HG02840 (cell line): Measurements from ENCODE around the gene RFC1.
"Not testable (repeated sequence)": the region's sequence is repeated elsewhere in the genome, so short reads cannot be mapped to it uniquely, and the experiment has no call there.

Source experiments
- ATAC-seq: cut with Tn5 transposase; IDR thresholded peaks from one replicate; pipeline ENCODE4 v1.9.1; 2021; ENCODE audit warnings: mild to moderate bottlenecking, moderate library complexity, moderate number of reproducible peaks; ENCODE audit not compliant: unreplicated experiment, low FRiP score

The RFC1 gene, protein sequence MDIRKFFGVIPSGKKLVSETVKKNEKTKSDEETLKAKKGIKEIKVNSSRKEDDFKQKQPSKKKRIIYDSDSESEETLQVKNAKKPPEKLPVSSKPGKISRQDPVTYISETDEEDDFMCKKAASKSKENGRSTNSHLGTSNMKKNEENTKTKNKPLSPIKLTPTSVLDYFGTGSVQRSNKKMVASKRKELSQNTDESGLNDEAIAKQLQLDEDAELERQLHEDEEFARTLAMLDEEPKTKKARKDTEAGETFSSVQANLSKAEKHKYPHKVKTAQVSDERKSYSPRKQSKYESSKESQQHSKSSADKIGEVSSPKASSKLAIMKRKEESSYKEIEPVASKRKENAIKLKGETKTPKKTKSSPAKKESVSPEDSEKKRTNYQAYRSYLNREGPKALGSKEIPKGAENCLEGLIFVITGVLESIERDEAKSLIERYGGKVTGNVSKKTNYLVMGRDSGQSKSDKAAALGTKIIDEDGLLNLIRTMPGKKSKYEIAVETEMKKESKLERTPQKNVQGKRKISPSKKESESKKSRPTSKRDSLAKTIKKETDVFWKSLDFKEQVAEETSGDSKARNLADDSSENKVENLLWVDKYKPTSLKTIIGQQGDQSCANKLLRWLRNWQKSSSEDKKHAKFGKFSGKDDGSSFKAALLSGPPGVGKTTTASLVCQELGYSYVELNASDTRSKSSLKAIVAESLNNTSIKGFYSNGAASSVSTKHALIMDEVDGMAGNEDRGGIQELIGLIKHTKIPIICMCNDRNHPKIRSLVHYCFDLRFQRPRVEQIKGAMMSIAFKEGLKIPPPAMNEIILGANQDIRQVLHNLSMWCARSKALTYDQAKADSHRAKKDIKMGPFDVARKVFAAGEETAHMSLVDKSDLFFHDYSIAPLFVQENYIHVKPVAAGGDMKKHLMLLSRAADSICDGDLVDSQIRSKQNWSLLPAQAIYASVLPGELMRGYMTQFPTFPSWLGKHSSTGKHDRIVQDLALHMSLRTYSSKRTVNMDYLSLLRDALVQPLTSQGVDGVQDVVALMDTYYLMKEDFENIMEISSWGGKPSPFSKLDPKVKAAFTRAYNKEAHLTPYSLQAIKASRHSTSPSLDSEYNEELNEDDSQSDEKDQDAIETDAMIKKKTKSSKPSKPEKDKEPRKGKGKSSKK

GRCh38 chr4:39365830-39366771 lies at the start of gene RFC1:
TSS of gene RFC1 (minus strand) at chr4:39366362. CDS start at chr4:39366241, 121 bp downstream.
- peak; percentile 85 for ATAC-seq

DNA sequence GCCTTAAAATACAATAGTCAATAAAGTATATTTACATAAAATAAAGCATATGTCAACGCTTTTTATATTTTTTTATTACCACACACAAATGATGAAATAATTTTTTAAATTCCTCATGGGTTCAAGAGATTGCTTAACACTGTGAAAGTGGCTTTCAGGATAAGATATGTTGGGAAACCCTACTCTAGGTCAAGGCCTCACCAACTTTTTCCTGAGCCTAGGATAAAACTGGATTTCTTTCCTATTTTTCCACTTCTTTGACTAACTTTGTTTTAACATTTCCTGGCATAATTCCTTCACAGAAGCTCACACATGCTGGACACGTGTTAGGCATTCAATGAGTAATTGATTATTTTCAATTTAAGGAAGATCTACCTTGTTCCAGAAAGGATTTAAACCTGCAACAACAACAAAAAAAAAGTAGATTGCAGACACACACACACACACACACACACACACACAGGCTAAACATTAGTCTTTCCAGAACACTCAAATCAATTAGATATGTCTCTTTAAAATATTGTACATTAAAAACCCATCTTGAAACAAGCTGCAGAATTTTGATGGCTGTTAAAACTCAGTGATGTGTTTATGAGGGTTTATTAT lies 49.6 kb upstream of the RFC1 start:
- ATAC-seq: no peak

GRCh38 chr4:39411561-39411960 lies 45.4 kb upstream of the RFC1 start:
- ATAC-seq: not testable (repeated sequence)

DNA sequence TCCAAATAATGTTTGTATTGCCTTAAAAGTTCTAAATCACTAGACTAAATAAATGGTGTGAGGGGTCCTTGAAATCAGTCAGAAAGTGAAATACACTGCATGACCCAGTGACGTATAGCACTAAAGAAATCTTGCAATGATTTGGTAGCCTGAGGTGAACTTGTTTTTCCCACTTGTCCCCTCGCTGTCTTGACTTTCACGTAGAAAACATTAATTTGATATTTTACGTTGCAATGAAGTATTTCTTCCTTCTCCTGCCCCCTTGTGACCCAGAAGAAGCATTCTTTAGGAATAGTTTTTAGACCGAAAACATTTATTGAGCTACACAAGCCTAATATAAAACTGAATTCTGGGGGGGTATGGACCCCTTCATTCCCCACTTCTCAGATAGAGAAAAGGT lies 44.3 kb upstream of the RFC1 start:
- no peak for ATAC-seq

GRCh38 chr4:39407584-39407885 lies 41.4 kb upstream of the RFC1 start:
- no peak for ATAC-seq

GRCh38 chr4:39406763-39407583 lies 40.8 kb upstream of the RFC1 start, which contains the start of gene KLB:
TSS of gene KLB (plus strand) at chr4:39406930. CDS start at chr4:39406950, 20 bp downstream.
- no peak for ATAC-seq

DNA sequence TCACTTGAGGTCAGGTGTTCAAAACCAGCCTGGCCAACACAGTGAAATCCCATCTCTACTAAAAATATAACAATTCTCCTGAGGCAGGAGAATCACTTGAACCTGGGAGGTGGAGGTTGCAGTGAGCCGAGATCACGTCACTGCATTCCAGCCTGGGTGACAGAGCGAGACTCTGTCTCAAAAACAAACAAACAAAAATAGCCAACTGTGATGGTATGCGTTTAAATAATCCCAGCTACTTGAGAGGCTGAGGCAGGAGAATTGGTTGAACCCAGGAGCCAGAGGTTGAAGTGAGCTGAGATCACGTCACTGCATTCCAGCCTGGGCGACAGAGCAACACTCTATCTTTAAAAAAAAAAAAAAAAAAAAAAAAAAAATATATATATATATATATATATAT lies 35.5 kb upstream of the RFC1 start:
- not testable (repeated sequence) for ATAC-seq

DNA sequence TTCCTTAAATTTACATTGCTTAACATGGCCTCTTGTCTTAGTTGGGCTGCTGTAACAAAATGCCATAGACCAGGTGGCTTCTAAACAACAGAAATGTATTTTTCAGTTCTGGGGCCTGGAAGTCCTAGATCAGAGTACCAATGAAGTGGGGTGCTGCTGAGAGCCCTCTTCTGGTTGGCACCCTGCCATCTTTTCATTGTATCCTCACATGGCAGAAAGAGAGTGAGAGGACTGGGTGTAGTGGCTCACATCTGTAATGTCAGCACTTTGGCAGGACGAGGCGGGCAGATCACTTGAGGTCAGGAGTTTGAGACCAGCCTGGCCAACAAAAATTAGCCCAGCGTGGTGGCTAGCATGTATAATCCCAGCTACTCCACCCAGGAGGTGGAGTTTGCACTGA lies 28.5 kb upstream of the RFC1 start:
- no peak for ATAC-seq

DNA sequence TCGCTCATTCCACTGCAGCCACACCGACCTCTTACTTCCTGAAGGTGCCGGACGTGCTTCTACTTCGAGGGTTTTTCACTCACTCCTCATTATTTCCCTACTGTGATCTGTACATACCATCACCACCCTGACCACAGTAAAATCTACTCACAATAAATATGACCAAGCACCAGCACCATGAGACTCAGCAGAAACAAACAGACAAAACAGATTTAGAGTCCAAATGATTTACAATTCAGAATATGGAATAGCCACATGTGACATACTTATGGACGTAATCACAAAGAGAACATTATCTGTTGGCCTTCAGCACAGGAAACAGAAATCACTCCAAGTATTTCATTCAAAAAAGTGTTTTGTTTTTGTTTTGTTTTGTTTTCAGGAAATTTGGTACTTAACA lies 24.4 kb upstream of the RFC1 start:
- ATAC-seq: no peak

DNA sequence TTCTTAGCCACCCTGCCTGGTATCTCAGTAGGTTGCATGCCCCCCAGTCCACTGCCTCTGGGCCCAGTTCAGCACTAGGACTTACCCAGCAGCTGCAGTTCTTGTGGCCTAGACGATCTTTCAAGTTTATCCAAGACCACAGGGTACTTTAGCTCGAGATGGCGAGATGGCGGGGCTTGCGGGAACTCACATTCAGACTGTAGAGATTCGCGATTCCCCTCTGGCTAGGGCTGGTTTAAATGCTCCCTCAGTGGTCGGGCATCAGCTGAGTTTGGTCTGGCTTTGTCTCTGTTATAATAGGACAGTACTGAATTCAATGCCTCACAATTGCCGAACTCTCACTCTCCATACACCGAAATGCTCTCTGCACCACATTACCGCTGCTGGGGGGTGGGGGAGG lies 18.4 kb upstream of the RFC1 start:
- ATAC-seq: no peak

DNA sequence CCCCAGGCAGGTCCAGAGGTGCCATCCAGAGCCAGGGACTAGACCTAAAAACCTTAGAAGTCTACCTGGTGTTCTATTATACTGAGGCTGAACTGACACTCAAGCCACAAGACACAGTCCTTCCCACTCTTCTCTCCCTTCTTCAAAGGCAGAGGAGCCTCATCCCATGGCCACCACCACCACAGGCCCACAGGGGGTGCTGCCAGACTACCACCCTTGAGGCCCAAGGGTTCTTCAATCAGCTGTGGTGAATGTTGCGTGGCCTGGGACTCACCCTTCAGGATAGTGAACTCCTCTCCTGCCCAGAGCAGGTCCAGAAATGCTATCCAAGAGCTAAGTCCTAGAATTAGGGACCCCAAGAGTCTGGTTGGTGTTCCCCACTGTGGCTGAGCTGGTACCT lies 17.5 kb upstream of the RFC1 start:
- no peak for ATAC-seq

DNA sequence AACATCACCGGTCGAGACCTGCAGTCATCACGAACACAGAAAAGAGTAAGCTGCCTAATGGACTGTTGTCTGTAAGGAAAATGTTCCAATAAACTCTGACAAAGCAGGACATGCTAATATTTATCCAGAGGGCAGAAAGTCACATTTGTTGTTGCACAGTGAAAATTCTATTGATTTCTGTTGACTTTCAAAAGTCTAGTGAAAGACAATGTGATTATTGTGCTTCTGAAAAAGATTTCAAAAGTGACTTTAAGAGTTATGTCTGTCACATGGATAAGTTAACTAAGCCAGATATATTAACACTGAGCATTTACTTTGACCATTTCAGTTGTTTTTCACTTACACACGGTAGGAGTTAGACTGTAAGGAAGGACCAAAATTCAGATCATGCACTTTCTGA lies 9.3 kb upstream of the RFC1 start:
- ATAC-seq: no peak

DNA sequence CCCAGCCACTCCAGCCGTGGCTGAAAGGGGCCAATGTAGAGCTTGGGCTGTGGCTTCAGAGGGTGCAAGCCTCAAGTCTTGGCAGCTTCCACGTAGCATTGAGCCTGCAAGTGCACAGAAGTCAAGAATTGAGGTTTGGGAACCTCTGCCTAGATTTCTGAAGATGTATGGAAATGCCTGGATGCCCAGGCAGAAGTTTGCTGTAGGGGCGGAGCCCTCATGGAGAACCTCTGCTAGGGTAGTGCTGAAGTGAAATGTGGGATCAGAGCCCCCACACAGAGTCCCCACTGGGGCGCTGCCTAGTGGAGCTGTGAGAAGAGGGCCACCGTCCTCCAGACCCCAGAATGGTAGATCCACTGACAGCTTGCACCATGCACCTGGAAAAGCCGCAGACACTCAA lies 5.0 kb upstream of the RFC1 start:
- not testable (repeated sequence) for ATAC-seq

- ATAC-seq: no peak
Measured at GRCh38 chr4:39369301-39369700, 3.1 kb upstream of the RFC1 start.

- no peak for ATAC-seq
Measured at GRCh38 chr4:39367166-39367565, 1.0 kb upstream of the RFC1 start.

DNA sequence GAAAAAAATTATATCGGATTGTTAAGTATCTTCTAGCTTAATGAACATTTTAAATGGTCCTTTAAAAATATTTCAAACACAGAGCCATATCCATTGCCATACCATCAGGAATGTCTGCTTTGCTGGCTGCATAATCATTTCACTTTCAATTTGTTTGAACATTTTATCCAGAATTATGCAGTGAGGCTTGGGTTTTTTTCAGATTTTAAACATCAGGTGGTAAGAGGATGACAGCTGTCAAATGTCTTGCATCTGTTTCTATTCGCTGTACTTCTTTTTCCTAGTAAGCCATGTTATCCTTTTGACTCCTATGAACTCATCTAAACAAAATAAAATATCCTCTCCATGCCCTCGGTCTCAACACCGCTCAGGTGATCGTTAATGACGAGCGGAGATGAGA lies 802 bp downstream of the RFC1 start:
- ATAC-seq: no peak

DNA sequence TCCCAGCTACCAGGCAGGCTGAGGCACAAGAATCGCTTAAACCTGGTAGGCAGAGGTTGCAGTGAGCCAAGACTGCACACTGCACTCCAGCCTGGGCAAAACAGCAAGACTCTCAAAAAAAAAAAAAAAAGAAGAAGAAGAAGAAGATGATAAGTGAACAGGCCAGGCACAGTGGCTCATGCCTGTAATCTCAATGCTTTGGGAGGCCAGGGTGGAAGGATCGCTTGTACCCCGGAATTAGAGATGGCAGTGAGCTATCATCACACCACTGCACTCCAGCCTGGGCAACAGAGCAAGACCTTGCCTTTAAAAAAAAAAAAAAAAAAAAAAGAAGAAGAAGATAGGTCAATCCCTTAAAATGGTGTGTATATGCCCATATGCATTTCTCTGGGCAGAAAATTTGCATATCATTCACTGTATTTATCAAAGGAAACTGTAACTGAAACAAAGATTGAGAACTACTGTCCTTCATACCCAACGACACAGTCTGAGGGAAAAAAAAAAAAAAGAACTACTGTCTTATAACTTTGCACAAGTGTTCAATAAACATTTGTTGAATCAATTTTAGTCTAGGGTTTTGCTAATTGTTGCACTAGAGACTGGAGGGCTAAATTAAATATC lies 2.3 kb downstream of the RFC1 start:
- no peak for ATAC-seq

- ATAC-seq: no peak
Measured at GRCh38 chr4:39362827-39363226, 3.3 kb downstream of the RFC1 start.
